ENCODE measurements around the gene HP1BP3.

The HP1BP3 gene

DNA sequence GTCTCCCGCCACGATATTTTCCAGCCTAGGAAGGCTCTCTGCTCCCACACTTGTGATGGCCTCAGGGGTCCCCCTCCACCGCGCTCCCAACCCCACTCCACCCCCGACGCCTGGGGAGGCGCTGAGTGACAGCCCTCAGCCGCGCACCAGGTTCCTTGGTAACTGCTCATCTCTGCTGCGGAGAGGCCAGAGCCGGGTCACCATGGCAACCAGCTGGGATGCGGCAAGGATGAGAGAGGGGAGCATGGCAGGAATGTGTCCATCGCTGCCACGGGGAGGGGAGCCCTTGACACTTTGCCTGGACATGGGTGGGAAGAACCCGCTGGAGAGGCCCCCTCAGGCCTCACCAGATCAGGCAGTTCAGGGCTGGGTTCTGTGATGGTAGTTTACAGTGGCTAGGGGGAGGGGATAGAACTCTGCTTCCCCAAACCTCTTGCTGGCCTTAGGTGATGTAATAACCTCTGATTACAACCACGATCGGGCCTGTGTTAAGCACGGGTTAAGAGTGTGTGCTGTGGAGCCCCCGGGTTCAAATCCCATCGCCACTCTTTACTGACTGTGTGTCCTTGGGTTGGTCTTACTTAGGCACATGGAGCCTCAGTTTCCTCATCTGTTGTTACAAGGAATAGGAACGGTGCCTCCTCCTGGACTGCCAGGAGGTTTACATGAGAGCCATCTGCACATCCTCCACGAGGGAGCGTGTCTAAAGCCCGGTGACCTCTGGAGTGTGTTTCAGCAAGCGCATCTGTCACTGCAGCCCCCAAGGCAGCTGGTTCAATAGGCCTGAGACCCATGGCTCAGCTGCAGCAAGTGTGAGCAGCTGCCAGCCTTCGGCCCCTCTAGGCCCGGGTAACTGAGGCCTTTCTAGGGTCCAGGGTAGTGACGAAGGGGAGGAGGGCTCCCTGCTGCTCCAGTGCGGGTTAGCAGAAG, 75.6 kb downstream of the HP1BP3 start:
- DNase-seq (ENCODE audit: low spot score) = no peak

DNA sequence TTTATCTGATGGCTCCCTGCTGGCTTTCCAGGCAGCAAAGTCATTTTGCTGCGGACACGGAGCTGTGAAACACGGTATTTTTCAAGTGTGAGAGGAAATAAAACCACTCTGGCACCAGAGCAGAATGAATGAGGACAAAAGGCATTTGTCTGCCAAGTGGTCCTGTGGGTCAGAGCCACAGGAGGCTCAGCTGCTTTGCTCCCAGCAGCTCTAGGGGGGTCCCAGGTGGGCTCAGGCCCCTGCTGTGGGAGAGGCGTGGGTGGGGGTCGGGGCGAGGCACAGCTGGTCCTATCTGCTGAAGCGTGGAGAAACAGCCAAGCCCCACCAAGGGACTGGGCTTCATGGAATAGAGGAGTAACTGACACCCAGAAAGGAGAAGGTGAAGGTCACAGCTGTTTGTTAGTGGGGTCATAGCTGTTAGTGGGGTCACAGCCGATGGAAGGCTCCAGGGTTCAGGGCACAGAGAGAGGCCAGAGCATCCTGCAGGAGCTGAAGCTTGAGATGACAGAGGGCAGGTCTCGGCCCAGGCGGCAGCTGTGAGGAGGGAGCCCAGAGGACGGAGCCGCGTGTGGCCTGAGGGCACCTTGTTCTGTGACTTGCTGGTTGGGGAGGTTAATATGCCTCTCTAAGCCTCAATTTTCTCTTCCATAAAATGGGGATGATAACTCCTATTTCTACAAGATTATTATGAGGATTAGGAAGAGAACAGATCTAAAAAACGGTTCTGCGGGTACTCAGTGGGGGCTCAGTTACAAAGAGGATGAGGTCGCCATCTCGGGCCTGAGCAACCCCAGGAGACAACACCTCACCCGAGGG, 76.4 kb downstream of the HP1BP3 start:
- no peak for DNase-seq (ENCODE audit: low spot score)

DNA sequence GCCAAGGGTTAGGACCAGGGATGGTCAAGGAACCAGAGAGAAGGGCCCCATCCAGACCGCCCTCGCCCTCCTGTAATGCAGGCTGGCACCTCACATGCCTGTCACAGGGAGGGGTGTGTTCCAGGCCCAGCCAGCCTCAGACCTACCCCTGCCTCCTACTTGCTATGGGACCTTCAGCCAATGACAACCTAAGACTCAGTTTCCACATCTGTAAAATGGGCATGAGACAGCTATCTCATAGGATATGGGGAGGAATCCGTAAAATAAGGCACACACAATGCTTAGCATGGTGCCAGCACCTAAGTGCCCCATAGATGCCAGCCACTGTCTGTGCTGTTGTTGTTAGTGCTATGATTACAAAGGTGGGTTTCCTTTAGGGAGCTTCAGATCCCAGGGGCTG, 77.2 kb downstream of the HP1BP3 start:
- DNase-seq (ENCODE audit: low spot score) = no peak

DNA sequence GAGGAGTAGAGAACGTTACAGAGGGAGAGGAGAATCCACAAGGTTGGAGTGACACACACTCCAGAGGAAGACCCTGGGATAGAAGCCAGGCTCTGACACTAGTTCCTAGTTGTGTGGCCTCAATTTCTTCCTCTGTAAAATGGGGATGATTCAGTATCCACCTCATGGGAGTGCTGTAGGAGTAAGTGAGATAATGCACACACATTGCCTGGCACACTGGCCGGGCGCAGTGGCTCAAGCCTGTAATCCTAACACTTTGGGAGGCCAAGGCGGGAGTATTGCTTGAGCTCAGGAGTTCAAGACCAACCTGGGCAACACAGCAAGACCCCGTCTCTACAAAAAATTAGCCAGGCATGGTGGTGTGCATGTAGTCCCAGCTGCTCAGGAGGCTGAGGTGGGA, 78.2 kb downstream of the HP1BP3 start:
- no peak for DNase-seq (ENCODE audit: low spot score)

DNA sequence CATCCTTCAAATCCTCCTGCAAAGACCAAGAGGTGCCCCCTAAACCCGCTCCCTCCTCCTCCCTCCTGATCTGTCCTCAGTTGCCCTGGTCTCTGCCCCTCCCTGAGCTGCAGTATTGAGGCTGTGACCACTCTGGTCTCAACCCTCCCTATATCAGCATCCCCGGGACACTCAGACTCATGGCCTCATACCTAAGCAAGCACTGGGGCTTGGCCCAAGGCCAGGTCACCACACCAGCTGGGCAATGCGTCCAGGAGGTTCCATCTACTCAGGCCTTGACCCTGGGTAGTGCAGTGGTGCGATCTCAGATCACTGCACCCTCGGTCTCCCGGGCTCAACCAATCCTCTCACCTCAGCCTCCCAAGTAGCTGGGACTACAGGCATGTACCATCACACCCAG, 79.0 kb downstream of the HP1BP3 start:
- DNase-seq (ENCODE audit: low spot score) = no peak

DNA sequence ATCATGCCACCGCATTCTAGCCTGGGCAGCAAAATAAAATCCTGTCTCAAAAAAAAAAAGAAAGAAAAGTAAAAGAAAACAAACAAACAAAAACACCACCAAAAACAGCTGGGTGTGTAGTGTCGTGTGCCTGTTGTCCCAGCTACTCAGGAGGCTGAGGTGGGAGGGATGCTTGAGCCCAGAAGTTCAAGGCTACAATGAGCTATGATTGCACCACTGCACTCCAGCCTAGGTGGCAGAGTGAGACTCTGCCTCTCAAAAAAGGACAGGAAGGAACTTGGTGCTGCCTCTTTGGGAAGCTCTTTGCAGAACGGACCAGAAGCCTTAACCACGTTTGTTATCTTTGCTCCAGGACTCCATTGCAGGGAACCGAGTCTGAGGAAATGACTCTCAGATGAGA, 80.3 kb downstream of the HP1BP3 start:
- no peak for DNase-seq (ENCODE audit: low spot score)

DNA sequence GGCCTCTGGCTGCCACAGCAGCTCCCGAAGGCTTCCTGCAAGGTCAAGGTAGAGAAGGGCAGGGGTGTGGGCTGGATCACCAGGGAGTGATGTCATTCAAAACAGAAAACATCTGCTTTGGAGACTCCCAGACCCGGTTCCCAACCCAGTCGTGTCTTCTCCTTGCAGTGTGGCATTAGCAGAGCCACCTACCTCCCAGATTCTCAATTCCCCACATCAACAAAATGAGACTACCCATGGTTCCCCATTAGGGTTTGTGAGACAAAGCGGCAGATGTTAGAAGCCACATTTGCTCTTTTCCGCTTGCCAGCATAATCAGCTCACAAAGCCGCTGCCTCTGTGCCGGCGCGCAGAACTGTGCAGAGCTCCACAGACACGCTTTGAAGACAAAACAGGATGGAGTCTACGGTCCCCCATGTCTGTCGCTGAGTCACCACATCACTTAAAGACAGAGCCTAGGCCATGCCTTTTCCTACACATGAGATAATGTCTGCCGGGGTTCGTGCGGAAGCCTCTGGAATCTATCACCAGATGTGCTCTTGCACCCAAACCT, 81.8 kb downstream of the HP1BP3 start:
- DNase-seq (ENCODE audit: low spot score) = no peak

DNA sequence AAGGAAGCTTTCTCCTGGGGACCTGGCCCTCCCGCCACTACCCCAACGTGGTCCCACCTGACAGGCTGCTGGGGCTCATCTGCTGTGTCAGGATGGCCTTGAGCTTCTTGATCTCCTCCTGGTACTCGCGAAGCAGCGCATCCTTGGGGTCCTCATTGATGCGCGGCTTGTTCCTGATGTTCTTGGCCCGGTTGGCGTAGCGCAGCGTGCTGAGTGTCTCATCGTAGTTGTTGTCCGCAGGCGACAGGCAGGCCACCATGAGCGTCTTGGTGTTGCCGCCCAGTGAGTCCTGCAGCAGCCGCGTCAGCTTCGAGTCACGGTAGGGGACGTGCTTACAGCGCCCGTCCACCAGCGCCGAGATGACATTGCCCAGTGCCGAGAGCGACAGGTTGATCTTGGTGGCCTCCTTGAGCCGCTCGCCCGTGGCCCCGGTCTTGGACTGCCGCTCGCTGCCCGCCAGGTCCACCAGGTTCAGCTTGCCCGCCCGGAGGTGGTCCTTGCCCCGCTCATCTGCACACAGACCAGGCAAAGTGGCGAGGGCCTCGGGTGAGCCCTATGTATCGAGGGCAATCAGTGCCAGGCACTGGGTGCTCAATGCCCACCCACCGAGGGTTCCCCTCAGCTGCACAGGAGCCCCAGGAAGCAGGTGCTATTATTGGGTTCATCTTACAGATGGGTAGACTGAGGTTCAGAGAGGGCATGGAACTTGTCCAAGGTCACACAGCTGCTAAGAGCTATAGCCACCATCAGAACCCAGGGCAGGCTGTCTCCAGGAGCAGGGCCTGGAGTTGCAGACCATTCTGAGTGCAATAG, 82.5 kb downstream of the HP1BP3 start:
- DNase-seq (ENCODE audit: low spot score) = no peak

DNA sequence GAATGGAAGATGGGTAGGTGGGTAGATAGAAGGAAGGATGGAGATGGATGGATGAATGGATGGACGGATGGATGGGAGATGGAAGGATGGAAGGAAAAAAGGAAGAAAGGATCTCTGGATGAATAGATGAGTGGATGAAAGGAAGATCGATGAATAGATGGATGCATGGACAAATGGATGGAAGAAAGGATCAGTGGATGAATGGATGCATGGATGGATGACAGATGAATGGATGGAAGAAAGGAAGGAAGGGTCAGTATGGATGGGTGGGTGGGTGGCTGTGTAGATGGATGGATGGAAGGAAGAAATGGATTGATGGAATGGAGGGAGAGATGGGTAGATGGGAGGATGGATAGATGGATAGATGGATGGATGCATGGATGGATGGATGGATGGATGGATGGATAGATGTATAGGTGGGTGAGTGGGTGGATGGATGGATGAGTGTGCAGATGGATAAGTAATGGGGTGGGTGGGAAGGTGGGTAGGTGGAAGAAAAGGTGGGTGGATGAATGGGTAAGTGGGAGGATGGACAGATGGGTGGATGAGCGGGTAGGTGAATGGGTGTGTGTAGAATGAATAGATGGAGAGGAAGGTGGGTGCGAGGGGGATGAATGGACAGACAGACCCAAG, 83.9 kb downstream of the HP1BP3 start:
- no peak for DNase-seq (ENCODE audit: low spot score)

DNA sequence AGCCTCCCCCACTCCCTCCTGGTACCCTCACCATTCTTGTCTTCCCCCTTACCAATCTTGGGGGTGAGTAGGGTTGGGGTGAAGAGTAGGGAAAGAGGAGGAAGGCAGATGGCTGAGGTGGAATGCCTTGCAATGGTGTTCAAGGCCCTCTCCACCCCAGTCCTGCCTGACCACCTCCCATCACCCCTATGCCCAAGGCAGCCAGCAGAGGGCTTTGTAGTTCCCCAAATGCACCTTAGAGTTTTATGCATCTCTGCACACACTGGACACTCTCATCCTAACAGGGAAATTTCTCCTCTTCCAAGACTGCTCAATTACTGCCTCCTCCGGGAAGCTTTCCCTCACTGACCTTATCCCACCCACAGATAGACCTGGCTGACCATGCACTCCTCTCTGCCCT, 84.7 kb downstream of the HP1BP3 start:
- no peak for DNase-seq (ENCODE audit: low spot score)

DNA sequence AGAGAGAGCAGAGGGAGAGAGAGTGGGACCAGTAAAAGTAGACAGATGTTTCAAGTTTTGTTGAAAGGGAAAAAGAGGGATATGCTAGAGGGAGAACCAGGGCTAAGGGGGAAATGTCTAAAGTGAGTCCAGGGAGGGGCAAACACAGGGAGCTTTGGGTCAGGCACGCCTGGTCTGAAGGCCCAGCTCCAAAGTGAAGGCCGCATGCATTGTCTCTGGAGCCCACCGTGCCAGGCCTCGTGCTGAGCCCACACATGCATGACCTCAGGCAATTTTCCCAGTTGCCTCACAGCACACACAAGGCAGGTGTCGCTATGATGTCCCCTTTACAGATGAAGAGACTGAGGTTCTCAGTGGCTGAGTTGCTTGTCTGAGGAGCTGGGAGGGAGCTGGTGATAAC, 85.3 kb downstream of the HP1BP3 start:
- no peak for DNase-seq (ENCODE audit: low spot score)

DNA sequence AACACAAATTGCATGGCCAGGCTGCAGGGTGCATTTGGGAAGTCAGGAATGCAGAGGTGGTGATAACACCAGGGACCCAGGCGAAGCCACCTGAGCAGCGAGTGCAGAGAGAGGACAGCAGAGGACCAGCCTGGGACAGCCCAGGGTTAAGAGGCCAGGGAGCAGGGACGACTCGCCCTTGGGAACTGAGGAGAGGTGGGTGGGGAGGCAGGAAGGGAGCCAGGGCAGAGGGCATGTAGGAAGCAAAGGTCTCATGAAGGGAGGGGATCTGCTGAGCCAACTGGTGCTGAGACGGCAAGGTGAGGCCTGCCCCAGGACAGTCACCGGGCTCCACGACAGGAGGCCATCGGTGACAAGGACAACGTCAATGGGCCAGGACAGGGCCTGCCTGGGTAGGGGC, 85.7 kb downstream of the HP1BP3 start:
- DNase-seq (ENCODE audit: low spot score) = no peak

DNA sequence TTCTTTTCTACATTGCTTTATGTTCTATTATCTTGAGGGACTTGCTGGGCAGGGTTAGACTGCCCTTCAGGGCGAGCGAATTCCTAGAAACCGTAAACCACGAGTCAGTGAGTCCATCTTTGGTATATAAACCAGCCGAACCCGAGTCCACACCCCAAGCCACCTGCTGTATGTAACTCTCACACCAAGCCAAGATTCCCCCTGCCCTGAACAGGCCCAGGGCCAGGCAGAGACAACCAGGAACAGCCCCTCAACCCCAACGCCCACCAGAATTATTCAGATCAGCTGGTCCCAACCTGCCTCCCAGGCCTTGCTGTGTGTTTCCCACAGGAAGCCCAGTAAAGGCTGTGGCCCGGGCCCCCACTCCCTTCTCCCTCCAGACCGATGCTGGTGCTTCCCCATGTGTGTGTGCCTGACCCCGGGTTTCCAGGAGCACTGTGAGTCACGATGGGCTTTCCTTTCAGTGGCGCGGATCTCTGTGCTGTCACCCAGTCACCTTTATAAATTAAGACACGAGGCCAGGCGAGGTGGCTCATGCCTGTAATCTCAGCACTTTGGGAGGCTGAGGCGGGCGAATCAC, 86.4 kb downstream of the HP1BP3 start:
- DNase-seq (ENCODE audit: low spot score) = no peak

DNA sequence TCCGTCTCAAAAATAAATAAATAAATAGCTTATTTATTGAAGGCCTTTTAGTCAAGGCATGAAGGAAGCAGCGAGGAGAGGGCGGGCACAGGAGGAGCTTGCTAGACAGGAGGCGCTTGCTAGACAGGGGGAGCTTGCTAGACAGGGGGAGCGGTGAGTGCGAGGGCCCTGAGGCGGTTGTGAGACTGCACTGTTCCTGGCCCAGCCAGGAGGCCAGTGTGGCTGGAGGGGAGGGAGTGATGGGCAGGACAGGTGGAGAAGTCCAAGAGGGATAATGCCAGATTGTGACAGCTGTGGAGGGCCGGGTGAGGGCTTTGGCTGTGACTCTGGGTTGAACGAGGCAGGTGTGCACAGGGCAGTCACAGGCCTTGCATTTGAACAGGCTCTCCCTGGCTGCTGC, 87.5 kb downstream of the HP1BP3 start:
- no peak for DNase-seq (ENCODE audit: low spot score)

DNA sequence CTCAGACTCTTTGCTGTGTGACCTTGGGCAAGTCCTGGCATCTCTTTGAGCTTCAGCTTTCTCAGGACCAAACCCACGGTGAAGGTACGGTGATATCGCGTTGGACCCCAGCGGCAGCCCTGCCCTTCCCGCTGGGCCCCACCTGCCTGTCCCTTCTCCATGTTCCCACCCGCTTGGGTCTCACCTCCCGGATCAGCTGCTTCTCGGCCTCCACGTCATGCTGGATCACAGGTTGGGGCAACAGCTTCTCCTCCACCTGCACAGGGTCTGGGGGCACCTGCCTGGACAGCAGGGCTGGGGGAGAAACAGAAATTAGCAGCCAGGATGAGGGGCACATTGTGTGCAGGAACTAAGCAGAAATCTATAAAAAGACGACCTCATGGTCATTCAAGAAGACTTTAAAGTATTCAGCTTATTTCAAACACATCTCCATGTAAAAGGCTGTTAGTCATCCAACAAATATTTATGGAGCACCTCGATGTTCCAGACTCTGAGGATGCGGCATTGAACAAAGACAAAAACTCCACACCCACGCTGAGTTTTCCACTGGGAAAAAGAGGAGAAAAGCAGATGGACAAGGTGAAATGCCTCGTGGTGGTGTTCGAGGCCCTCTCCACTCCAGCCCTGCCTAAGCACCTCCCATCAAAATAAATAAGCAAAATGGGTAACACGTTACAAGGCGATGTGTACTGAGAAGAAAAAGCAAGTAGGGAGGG, 88.8 kb downstream of the HP1BP3 start:
- no peak for DNase-seq (ENCODE audit: low spot score)

DNA sequence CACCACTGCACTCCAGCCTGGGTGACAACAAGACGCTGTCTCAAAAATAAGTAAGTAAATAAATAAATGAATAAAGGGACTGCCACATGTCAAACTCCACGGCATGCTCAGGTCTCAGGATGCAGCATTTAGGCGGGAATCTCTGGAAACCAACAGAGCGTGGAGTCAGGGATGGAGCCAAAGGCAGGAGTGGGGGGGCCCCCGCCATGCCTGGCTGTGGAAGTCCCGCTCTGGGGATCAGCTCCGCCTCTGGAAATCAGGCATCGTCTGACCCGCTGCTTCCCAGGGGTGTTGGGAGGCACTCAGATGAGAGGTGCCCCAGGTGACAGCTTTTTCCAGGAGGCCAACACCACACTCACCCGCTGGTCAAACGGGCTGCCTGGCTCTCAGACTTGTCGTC, 89.5 kb downstream of the HP1BP3 start:
- no peak for DNase-seq (ENCODE audit: low spot score)

DNA sequence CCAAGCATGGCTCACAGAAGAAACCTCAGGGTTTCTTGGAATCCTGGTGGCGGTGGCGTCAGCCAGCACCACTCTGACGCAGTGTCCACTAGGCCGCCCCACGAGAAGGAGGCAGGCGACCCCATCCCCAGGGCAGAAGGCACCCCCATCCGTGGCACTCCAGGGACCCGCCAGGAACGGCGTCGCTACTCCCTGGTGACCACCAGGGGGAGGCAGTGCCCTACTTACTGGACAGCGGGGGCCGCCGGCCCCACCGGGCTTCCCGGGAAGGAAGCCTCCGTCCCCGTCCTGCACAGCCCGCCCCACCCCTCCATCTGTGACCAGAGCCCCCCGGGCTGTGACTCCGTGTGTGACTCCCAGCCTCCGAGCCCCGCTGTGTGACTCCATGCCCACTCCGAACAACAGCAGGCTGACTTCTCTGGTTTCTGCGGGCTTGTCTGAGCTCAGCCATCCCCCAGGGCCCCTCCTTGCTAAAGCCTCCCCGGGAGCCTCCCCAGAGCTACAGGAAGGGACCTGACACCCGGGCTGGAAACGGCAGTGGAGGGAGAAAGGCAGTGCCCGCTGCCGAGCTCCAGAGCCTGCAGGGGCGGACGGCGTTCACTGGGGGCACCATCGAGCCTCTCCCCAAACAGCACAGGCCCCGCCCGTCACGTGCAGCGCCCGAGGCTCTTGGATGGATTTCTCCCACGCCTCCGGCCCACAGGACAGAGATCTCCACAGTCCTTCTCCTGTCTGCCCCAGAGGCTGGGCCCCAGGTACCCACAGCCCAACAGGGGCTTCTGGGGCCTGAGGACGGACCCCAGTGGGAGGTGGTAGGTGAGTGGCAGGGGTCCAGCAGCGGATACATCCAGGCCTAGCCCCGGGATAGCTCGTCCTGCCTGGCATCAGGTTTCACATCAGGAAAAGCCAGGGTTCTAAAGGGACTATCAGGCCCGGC, 90.4 kb downstream of the HP1BP3 start:
- peak; percentile 89 for DNase-seq (ENCODE audit: low spot score)

DNA sequence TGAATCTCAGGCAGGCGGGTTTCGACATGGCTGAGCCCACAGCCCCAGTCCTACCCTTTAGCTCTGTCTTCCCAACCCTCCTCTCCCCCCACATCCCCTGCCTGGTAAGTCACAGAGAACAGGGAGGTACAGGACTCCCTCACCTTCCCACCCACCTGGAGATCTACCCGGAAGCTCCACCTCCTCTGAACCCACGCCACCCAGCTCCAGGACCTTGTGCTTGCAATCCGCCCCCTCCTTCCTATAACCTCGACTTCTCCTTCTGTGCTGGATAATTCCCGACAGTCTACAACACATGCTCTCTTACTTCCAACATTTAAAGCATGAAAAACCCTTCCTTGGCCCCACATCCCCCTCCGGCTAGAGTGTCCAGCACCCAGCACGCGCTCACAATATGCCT, 91.6 kb downstream of the HP1BP3 start:
- no peak for DNase-seq (ENCODE audit: low spot score)

DNA sequence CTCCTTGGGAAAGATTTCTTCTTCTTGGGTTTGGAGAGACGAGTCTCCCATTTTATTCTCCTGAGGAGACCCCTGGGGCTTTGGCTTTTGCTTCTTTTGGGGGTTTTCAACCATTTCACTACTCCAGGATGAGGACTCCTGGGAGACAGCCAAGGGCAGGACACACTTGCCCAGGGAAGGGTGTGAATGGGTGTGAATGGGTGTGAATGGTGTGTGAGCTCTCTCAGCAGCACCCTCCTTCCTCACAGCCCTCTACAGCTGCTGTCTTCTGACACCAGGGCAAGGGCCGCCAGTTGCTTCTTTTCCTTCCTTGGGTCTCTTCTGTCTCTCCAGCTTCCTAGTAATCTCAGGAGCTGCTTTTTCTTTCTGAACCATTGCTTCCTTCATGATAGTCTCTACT, 93.5 kb downstream of the HP1BP3 start:
- no peak for DNase-seq (ENCODE audit: low spot score)

Data from germinal center (tissue), 1 donor.